Measurements from ENCODE around the gene TBX15.

Gene TBX15

DNA sequence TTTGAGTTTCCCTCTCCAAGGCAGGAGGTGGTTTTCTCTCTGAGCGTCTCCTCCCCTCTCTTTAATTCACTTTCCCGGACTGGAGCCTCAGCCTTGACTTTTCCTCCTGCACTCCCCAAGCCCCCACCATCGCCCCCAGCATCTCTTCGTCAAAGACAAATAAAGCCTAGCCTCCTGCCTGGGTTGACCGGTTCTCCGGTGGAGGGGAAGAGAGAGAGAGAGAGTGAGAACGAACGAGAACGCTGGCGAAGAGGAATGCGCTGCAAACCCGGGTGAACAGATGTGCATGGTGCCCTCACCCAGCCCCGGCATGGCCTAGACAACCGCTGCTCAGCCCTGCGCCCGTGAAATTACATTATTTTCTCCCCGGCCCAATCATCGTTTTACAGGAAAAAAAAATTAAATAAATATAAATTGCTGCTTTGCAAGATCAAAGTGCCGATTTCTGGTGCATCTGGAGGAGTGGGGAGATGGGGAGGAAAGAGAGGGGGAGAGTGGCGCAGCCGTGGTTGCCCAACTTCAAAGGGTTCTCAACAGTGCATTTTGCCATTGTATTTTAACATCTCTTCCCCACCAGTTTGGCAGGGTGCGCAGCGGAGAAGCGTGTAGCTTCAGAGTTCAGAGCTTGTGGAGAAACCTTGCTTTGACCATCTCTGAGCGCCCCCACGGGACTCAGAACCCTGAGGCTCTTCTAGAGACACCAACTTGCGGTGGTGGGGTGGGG, 11.4 kb upstream of the TBX15 start:
- TF ChIP-seq FOXP2 (optimal IDR thresholded peaks at IDR 0.05; ENCODE audit: borderline replicate concordance, extremely low read depth, extremely low read length, insufficient read depth) (no peak), POLR2AphosphoS5 (IDR thresholded peaks at IDR 0.05; ENCODE audit: low read depth, low read length) (no peak), SIN3A (IDR thresholded peaks at IDR 0.05; ENCODE audit: borderline replicate concordance, insufficient read depth, low read length) (no peak), TAF1 (IDR thresholded peaks at IDR 0.05; ENCODE audit: borderline replicate concordance, insufficient read depth, low read length) (no peak)
- TF ChIP-seq, protein P1, sequence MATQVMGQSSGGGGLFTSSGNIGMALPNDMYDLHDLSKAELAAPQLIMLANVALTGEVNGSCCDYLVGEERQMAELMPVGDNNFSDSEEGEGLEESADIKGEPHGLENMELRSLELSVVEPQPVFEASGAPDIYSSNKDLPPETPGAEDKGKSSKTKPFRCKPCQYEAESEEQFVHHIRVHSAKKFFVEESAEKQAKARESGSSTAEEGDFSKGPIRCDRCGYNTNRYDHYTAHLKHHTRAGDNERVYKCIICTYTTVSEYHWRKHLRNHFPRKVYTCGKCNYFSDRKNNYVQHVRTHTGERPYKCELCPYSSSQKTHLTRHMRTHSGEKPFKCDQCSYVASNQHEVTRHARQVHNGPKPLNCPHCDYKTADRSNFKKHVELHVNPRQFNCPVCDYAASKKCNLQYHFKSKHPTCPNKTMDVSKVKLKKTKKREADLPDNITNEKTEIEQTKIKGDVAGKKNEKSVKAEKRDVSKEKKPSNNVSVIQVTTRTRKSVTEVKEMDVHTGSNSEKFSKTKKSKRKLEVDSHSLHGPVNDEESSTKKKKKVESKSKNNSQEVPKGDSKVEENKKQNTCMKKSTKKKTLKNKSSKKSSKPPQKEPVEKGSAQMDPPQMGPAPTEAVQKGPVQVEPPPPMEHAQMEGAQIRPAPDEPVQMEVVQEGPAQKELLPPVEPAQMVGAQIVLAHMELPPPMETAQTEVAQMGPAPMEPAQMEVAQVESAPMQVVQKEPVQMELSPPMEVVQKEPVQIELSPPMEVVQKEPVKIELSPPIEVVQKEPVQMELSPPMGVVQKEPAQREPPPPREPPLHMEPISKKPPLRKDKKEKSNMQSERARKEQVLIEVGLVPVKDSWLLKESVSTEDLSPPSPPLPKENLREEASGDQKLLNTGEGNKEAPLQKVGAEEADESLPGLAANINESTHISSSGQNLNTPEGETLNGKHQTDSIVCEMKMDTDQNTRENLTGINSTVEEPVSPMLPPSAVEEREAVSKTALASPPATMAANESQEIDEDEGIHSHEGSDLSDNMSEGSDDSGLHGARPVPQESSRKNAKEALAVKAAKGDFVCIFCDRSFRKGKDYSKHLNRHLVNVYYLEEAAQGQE (IDR thresholded peaks at IDR 0.05; ENCODE audit: insufficient read depth in 1 of 2, low read depth in 2 of 2, low read length in 2 of 2), result no peak

DNA sequence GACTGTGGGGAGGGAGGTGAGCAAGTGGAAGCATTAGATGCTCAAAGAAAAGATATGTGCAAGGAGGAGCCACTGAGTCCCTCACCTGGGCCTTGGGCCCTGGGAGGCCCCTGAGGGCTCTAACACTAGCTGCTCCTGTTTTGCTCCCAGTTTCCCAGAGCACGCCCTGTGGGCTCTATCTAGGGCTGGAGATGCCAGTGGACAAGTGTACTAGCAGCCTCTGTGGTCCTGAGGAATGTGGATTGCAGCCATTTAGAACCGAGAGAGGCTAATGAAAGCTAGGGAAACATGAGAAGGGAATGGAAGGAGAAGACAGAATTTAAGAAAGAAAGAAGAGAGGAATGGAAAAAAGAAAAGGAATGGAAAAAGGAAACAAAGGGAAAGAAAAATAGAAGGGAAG, 10.0 kb upstream of the TBX15 start:
- no peak for TF ChIP-seq FOXP2 (optimal IDR thresholded peaks at IDR 0.05; ENCODE audit: borderline replicate concordance, extremely low read depth, extremely low read length, insufficient read depth)
- no peak for TF ChIP-seq POLR2AphosphoS5 (IDR thresholded peaks at IDR 0.05; ENCODE audit: low read depth, low read length)
- no peak for TF ChIP-seq SIN3A (IDR thresholded peaks at IDR 0.05; ENCODE audit: borderline replicate concordance, insufficient read depth, low read length)
- no peak for TF ChIP-seq TAF1 (IDR thresholded peaks at IDR 0.05; ENCODE audit: borderline replicate concordance, insufficient read depth, low read length)
- TF ChIP-seq, protein P1 (IDR thresholded peaks at IDR 0.05; ENCODE audit: insufficient read depth in 1 of 2, low read depth in 2 of 2, low read length in 2 of 2), result no peak

DNA sequence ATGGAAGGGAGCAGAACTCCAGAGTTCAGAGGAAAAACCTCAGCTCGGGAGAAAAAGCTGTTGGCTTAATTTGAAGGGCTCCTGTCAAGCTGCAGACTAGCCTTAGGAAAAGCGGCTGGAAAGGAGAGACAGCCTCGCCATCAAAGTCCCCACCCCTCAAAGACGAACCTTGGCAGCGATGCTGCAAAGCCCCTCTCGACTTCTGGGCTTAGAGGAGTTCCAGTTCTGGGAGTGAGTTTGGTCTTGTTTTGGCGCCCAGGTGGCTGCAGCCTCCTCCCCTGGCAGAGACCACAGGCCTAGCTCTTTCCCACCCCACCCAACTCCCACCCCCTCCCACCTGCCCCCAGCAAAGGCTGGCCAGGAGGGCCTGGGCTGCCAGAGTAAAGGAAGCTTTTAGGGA, 9.1 kb upstream of the TBX15 start:
- no peak for TF ChIP-seq TAF1 (IDR thresholded peaks at IDR 0.05; ENCODE audit: borderline replicate concordance, insufficient read depth, low read length)
- TF ChIP-seq, protein P1 (IDR thresholded peaks at IDR 0.05; ENCODE audit: insufficient read depth in 1 of 2, low read depth in 2 of 2, low read length in 2 of 2), result no peak
- no peak for TF ChIP-seq POLR2AphosphoS5 (IDR thresholded peaks at IDR 0.05; ENCODE audit: low read depth, low read length)
- no peak for TF ChIP-seq SIN3A (IDR thresholded peaks at IDR 0.05; ENCODE audit: borderline replicate concordance, insufficient read depth, low read length)
- no peak for TF ChIP-seq FOXP2 (optimal IDR thresholded peaks at IDR 0.05; ENCODE audit: borderline replicate concordance, extremely low read depth, extremely low read length, insufficient read depth)

DNA sequence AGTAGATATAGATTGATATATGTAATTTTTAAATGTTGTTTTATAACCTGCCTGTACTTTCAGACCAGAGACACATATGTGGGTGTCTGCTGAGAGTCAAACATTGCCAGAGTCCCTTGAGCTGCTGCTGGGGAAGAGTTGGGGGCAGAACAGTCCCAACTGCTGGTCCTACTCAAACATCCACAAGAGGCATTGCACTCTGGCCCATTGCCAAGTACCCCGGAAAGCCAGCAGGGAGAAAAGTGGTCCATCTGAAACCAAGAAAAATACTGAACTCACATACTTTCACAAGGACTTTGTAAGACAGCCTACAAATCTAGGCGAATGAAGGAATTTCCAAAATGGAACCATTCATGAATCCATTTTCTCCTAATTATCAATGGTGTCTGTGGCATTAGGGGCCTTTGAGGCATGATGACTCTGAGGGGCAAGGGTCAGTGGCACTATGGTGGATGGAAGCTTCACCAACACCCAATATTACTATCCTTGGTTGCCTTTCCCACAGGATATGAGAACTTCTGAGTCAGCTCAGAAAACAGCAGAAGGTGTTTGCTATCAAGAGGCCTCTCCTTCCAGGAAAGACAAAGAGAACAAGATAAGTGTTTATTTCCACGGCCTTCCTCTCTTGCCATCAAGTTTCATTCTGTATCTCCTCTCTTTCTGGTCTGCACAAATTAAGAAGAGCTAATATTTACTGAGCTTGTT, 7.3 kb upstream of the TBX15 start:
- TF ChIP-seq POLR2AphosphoS5 (IDR thresholded peaks at IDR 0.05; ENCODE audit: low read depth, low read length), result no peak

DNA sequence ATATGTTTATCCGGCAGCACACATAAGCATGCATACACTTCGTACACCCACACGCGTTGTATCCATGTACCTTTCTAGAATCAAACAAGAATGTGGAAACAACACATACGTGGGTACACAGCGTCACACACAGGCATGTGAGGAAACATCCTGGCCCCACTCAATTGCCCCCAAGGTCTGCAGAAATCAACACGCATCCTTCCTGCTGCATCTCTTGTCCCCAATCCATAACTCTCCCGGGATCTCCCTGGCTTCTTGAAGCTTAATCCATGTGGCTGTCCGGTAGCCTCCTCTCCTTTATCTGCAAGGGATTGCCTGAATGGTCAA, 5.5 kb upstream of the TBX15 start:
- TF ChIP-seq, protein P1 (IDR thresholded peaks at IDR 0.05; ENCODE audit: insufficient read depth in 1 of 2, low read depth in 2 of 2, low read length in 2 of 2), result no peak
- TF ChIP-seq FOXP2 (optimal IDR thresholded peaks at IDR 0.05; ENCODE audit: borderline replicate concordance, extremely low read depth, extremely low read length, insufficient read depth) (no peak), POLR2AphosphoS5 (IDR thresholded peaks at IDR 0.05; ENCODE audit: low read depth, low read length) (no peak), SIN3A (IDR thresholded peaks at IDR 0.05; ENCODE audit: borderline replicate concordance, insufficient read depth, low read length) (no peak), TAF1 (IDR thresholded peaks at IDR 0.05; ENCODE audit: borderline replicate concordance, insufficient read depth, low read length) (no peak)

Measured in PFSK-1 (cell line).